IMR-90 (cell line): Measurements from ENCODE around the gene BTBD17. TPM values are rescaled to one million over a fixed set of nuclear protein-coding genes. Genes with fewer than 3 reads are reported as not detected.

Experiments used
- ATAC-seq: fragments of 200-7000 bp; cut with Tn5 transposase; 2 replicates; pipeline ENCODE4 v1.9.1; 2020; ENCODE audit warnings: low read depth, mild to moderate bottlenecking, moderate library complexity
- BruUV-seq: library from RNA; stranded (reverse); fragments of 400-500 nt; replicated peaks from 2 replicates; lab custom pipeline; 2021; lab: Mats Ljungman, UMichigan
- CTCF ChIA-PET: fragments of 300-600 bp; formaldehyde crosslinking; extraction: SDS; loops from one replicate; lab custom pipeline; 2021; ENCODE audit warnings: antibody characterized with exemption; lab: Yijun Ruan, JAX
- POLR2A ChIA-PET: fragments of 300-600 bp; sonication (Branson Sonifier 250); formaldehyde crosslinking; loops from one replicate; lab custom pipeline; 2022; ENCODE audit warnings: antibody characterized with exemption; ENCODE audit not compliant: unreplicated experiment; lab: Charles Lee
- DNase-seq: peaks from one replicate; pipeline ENCODE4 v3.0.0; 2013
- H2AFZ ChIP-seq: replicated peaks from 2 replicates; pipeline ENCODE3; 2013; ENCODE audit warnings: low read length, mild to moderate bottlenecking; ENCODE audit not compliant: poor library complexity
- H2AK5ac ChIP-seq: 2 replicates; pipeline ENCODE4 v1.6.1; 2013; ENCODE audit warnings: low read depth, low read length, inconsistent platforms
- H2AK9ac ChIP-seq: replicated peaks from 2 replicates; pipeline ENCODE3; 2013; ENCODE audit warnings: mild to moderate bottlenecking, low read depth, low read length, moderate library complexity; ENCODE audit not compliant: poor library complexity
- H2BK120ac ChIP-seq: 2 replicates; pipeline ENCODE4 v1.6.1; 2013; ENCODE audit warnings: low read depth, low read length, inconsistent platforms
- H2BK15ac ChIP-seq: 3 replicates; pipeline ENCODE4 v1.6.1; 2013; ENCODE audit warnings: low read depth, low read length, inconsistent platforms
- H2BK20ac ChIP-seq: 2 replicates; pipeline ENCODE4 v1.6.1; 2013; ENCODE audit warnings: low read depth, mild to moderate bottlenecking, inconsistent platforms, low read length, moderate library complexity
- H2BK5ac ChIP-seq: 2 replicates; pipeline ENCODE4 v1.6.1; 2013; ENCODE audit warnings: mild to moderate bottlenecking, low read depth, low read length, inconsistent platforms; ENCODE audit not compliant: poor library complexity, severe bottlenecking
- H3K14ac ChIP-seq: replicated peaks from 2 replicates; pipeline ENCODE4 v1.6.1; 2013; ENCODE audit warnings: low read depth, low read length, inconsistent platforms
- H3K18ac ChIP-seq: 2 replicates; pipeline ENCODE4 v1.6.1; 2013; ENCODE audit warnings: low read depth, low read length, control low read depth
- H3K23ac ChIP-seq: 2 replicates; pipeline ENCODE4 v1.6.1; 2013; ENCODE audit warnings: low read depth, low read length, inconsistent platforms
- H3K27ac ChIP-seq: 2 replicates; pipeline ENCODE4 v1.5.1; 2013; ENCODE audit warnings: mild to moderate bottlenecking, control low read depth, low read length; ENCODE audit not compliant: insufficient read depth
- H3K27me3 ChIP-seq: 2 replicates; pipeline ENCODE4 v1.6.1; 2013; ENCODE audit warnings: low read length; ENCODE audit not compliant: control insufficient read depth, insufficient read depth
- H3K36me3 ChIP-seq: 2 replicates; pipeline ENCODE4 v1.6.1; 2013; ENCODE audit warnings: low read length, mixed read lengths; ENCODE audit not compliant: control insufficient read depth, insufficient read depth
- H3K4ac ChIP-seq: 2 replicates; pipeline ENCODE4 v1.6.1; 2013; ENCODE audit warnings: low read depth, low read length, inconsistent platforms
- H3K4me1 ChIP-seq: 2 replicates; pipeline ENCODE4 v1.6.1; 2013; ENCODE audit warnings: low read length, mixed read lengths; ENCODE audit not compliant: control insufficient read depth, insufficient read depth
- H3K4me2 ChIP-seq: 2 replicates; pipeline ENCODE4 v1.6.1; 2013; ENCODE audit warnings: low read depth, mild to moderate bottlenecking, control low read depth, low read length, moderate library complexity
- H3K4me3 ChIP-seq: 2 replicates; pipeline ENCODE4 v1.5.1; 2013; ENCODE audit warnings: low read depth, mild to moderate bottlenecking, control low read depth, low read length, moderate library complexity; ENCODE audit not compliant: insufficient read depth
- H3K56ac ChIP-seq: 2 replicates; pipeline ENCODE4 v1.6.1; 2013; ENCODE audit warnings: low read length, inconsistent platforms; ENCODE audit not compliant: insufficient read depth; ENCODE audit errors: extremely low read depth
- H3K79me1 ChIP-seq, 2 experiments: 2 replicates each; pipeline ENCODE4 v1.6.1; 2013; ENCODE audit warnings: low read length in 2 of 2, inconsistent platforms in 1 of 2, low read depth in 1 of 2
- H3K9ac ChIP-seq: 2 replicates; pipeline ENCODE4 v1.6.1; 2013; ENCODE audit warnings: low read depth, low read length, control low read depth
- H3K9me1 ChIP-seq: 2 replicates; pipeline ENCODE4 v1.6.1; 2013; ENCODE audit warnings: low read length, inconsistent platforms; ENCODE audit not compliant: insufficient read depth
- H3K9me3 ChIP-seq: 2 replicates; pipeline ENCODE4 v1.6.1; 2013; ENCODE audit warnings: low read length; ENCODE audit not compliant: control insufficient read depth, insufficient read depth
- H4K20me1 ChIP-seq: 2 replicates; pipeline ENCODE4 v1.6.1; 2013; ENCODE audit warnings: low read length, inconsistent platforms; ENCODE audit not compliant: insufficient read depth
- H4K5ac ChIP-seq: 2 replicates; pipeline ENCODE4 v1.6.1; 2013; ENCODE audit warnings: mild to moderate bottlenecking, low read depth, low read length, control low read depth
- H4K8ac ChIP-seq, 2 experiments: 2 replicates each; pipeline ENCODE4 v1.6.1; 2013; ENCODE audit warnings: low read depth in 2 of 2, low read length in 2 of 2, control low read depth in 1 of 2, inconsistent platforms in 1 of 2
- H4K91ac ChIP-seq: 2 replicates; pipeline ENCODE4 v1.6.1; 2013; ENCODE audit warnings: low read depth, low read length, inconsistent platforms; ENCODE audit not compliant: insufficient read depth
- BHLHE40 ChIP-seq: fragments of 150-350 bp; IDR thresholded peaks from 2 replicates; pipeline ENCODE4 v1.6.1; 2016; ENCODE audit warnings: mild to moderate bottlenecking, low read depth, low read length
- CEBPB ChIP-seq: IDR thresholded peaks from 2 replicates; pipeline ENCODE4 v1.6.1; 2012; ENCODE audit warnings: low read depth, low read length, improper control_type of control experiment
- CHD1 ChIP-seq: IDR thresholded peaks from 2 replicates; pipeline ENCODE4 v1.6.1; 2012; ENCODE audit warnings: low read depth, low read length, improper control_type of control experiment
- CTCF ChIP-seq: conservative IDR thresholded peaks from 2 replicates; pipeline ENCODE4 v1.5.1; 2012; ENCODE audit warnings: mild to moderate bottlenecking, low read depth, low read length, improper control_type of control experiment
- ELK1 ChIP-seq: fragments of 150-350 bp; IDR thresholded peaks from 2 replicates; pipeline ENCODE4 v1.6.1; 2016; ENCODE audit warnings: low read depth, mild to moderate bottlenecking, low read length, moderate library complexity, borderline replicate concordance
- FOS ChIP-seq: fragments of 150-350 bp; IDR thresholded peaks from 2 replicates; pipeline ENCODE4 v1.6.1; 2016; ENCODE audit warnings: low read depth, low read length
- MAFK ChIP-seq: IDR thresholded peaks from 2 replicates; pipeline ENCODE4 v1.6.1; 2012; ENCODE audit warnings: low read depth, low read length, improper control_type of control experiment
- MAZ ChIP-seq: IDR thresholded peaks from 2 replicates; pipeline ENCODE4 v1.6.1; 2012; ENCODE audit warnings: low read depth, mild to moderate bottlenecking, low read length, improper control_type of control experiment, moderate library complexity, borderline replicate concordance
- MXI1 ChIP-seq: IDR thresholded peaks from 2 replicates; pipeline ENCODE4 v1.6.1; 2012; ENCODE audit warnings: low read depth, mild to moderate bottlenecking, low read length, moderate library complexity, borderline replicate concordance
- NFE2L2 ChIP-seq: fragments of 150-350 bp; IDR thresholded peaks from 2 replicates; pipeline ENCODE4 v1.6.1; 2016; ENCODE audit warnings: low read depth, mild to moderate bottlenecking, low read length
- POLR2A ChIP-seq: IDR thresholded peaks from 2 replicates; pipeline ENCODE4 v1.6.1; 2012; ENCODE audit warnings: mild to moderate bottlenecking, low read depth, low read length
- RAD21 ChIP-seq: IDR thresholded peaks from 2 replicates; pipeline ENCODE4 v1.6.1; 2012; ENCODE audit warnings: low read length, improper control_type of control experiment
- RCOR1 ChIP-seq: IDR thresholded peaks from 2 replicates; pipeline ENCODE4 v1.6.1; 2012; ENCODE audit warnings: mild to moderate bottlenecking, low read length, improper control_type of control experiment; ENCODE audit not compliant: insufficient replicate concordance
- RFX5 ChIP-seq: IDR thresholded peaks from 2 replicates; pipeline ENCODE4 v1.8.0; 2012; ENCODE audit warnings: low read depth, mild to moderate bottlenecking, low read length, moderate library complexity
- SMC3 ChIP-seq: fragments of 150-350 bp; IDR thresholded peaks from 2 replicates; pipeline ENCODE4 v1.6.1; 2016; ENCODE audit warnings: low read depth, mild to moderate bottlenecking, antibody characterized with exemption, low read length, moderate library complexity
- USF2 ChIP-seq: fragments of 150-350 bp; IDR thresholded peaks from 2 replicates; pipeline ENCODE4 v1.6.1; 2017; ENCODE audit warnings: mild to moderate bottlenecking, antibody characterized with exemption, low read length, low read depth
- WGBS, 2 experiments: methylation state at CpG; one replicate each; pipeline versions ENCODE4 v1.1.5 to v1.1.7; 2013; ENCODE audit warnings: missing lambda C conversion rate in 2 of 2; ENCODE audit not compliant: insufficient read length in 1 of 2; ENCODE audit errors: extremely low coverage in 2 of 2; 5-methylcytosine and 5-hydroxymethylcytosine counted together
- dilution Hi-C: fragments of 300-500 bp; cut with HindIII; formaldehyde crosslinking; loops from one replicate; pipeline ENCODE4 v1.14.3; 2018; ENCODE audit warnings: low sequenced_read_pairs; ENCODE audit not compliant: unreplicated experiment
- in situ Hi-C: fragments of 300-500 bp; cut with MboI; formaldehyde crosslinking; loops from 3 replicates; pipeline ENCODE4 v1.14.3; 2019; ENCODE audit warnings: low sequenced_read_pairs, inconsistent platforms, mixed read lengths
- intact Hi-C: fragments of 100-400 bp; cut with micrococcal nuclease; formaldehyde crosslinking; loops from 2 replicates; pipeline ENCODE4 v1.10.0; 2022
- polyA plus RNA-seq, 3 experiments: library from polyadenylated mRNA; depleted of rRNA; stranded (reverse); fragments of >200 nt; gene quantifications; 2 replicates each; pipeline ENCODE4 v1.2.3, GENCODE V29; 2012; ENCODE audit warnings: low replicate concordance in 1 of 3
- total RNA-seq: library from RNA; depleted of rRNA; stranded (reverse); fragments of >200 nt; gene quantifications from 2 replicates; pipeline ENCODE4 v1.2.3, GENCODE V29; 2012

Gene BTBD17
- total and polyA plus RNA-seq, 2 of the 4 experiments (the other 2 are of a cell fraction), result not detected

GRCh38 chr17:74394977-74395376 lies 33.3 kb upstream of the BTBD17 start:
- Histone ChIP-seq H2AK5ac (no peak overlapping the region), H2BK20ac (no peak overlapping the region), H3K4me1 (no peaks in the 10 kb centered on the region), H2AK9ac (no peak overlapping the region), H3K23ac (no peak overlapping the region), H3K27ac (no peak overlapping the region), H3K9me1 (no peaks in the 10 kb centered on the region), H3K56ac (no peak overlapping the region), H3K27me3 (no peaks in the 10 kb centered on the region), H3K4me3 (no peak overlapping the region), H4K5ac (no peak overlapping the region), H3K9ac (no peak overlapping the region), H2BK120ac (no peak overlapping the region), H3K4me2 (no peak overlapping the region), H3K18ac (no peak overlapping the region), H3K14ac (no peak overlapping the region), H2BK5ac (no peak overlapping the region), H4K20me1 (no peaks in the 10 kb centered on the region), H2BK15ac (no peak overlapping the region), H3K36me3 (no peaks in the 10 kb centered on the region), H4K91ac (no peak overlapping the region), H3K9me3 (peaks cover 17% of the 10 kb centered on the region), H3K4ac (no peak overlapping the region), H4K8ac (no peak overlapping the region), H3K79me1 (no peaks in the 10 kb centered on the region), H2AFZ (no peak overlapping the region)
- POLR2A ChIA-PET, result no interaction called here
- BruUV-seq, result no TSS peak
- TF ChIP-seq MXI1 (no peak), CTCF (no peak), USF2 (no peak), CEBPB (no peak), RCOR1 (no peak), NFE2L2 (no peak), ELK1 (no peak), CHD1 (no peak), BHLHE40 (no peak), RFX5 (no peak), MAZ (no peak), POLR2A (no peak), MAFK (no peak), FOS (no peak), RAD21 (no peak), SMC3 (no peak)
- 61% methylated on average over 4 of the region's 7 CpGs; no CpG with 5 or more reads in 1 of the 2 experiments for WGBS, 2 experiments
- no peak for ATAC-seq
- CTCF ChIA-PET, result no interaction called here
- dilution Hi-C loops, result no loop called here
- intact Hi-C loops, result no loop called here
- DNase-seq, result no peak
- in situ Hi-C loops, result no loop called here
